Measurements from ENCODE around the gene EXOG. TPM values are rescaled to one million over a fixed set of nuclear protein-coding genes. Genes with fewer than 3 reads are reported as not detected.
A peak's percentile ranks its signal among the peaks of the same experiment; 100 is the strongest.

EXOG gene
- total and polyA plus RNA-seq, 2 donors from 2014 or later, result 5.5 to 16.4 TPM

- H3K27ac ChIP-seq (ENCODE audit: low read depth in 2 of 2, low read length in 2 of 2), result no peak overlapping the region
- intact Hi-C loops (cut with DNase I), result no loop called here
- TF ChIP-seq CTCF (IDR thresholded peaks at IDR 0.05; ENCODE audit: borderline replicate concordance, extremely low read depth, insufficient read depth), result no peak
- H3K9me3 ChIP-seq (ENCODE audit: control insufficient read depth in 2 of 3, insufficient read depth in 1 of 3, low read length in 3 of 3), result no peaks in the 10 kb centered on the region
- no peaks in the 10 kb centered on the region for H3K4me1 ChIP-seq (ENCODE audit: control insufficient read depth in 2 of 3, insufficient read depth in 2 of 3, low read depth in 1 of 3, low read length in 3 of 3)
- FAIRE-seq (no peak), DNase-seq (peak in 2 of 5 donors; percentile 2 to 25)
- H3K4me3 ChIP-seq (ENCODE audit: low read length in 3 of 3), result no peak overlapping the region
- no peak overlapping the region for H3K9ac ChIP-seq (ENCODE audit: low read length in 3 of 3)
- no peaks in the 10 kb centered on the region for H3K36me3 ChIP-seq (ENCODE audit: control insufficient read depth in 2 of 3, insufficient read depth in 3 of 3, low read length in 3 of 3)
- no peaks in the 10 kb centered on the region for H3K27me3 ChIP-seq (ENCODE audit: control insufficient read depth, insufficient read depth, low read length)
Observed at GRCh38 chr3:38555149-38555840, 59.2 kb downstream of the EXOG start.

- Histone ChIP-seq H3K4me3 (ENCODE audit: low read length in 3 of 3) (no peak overlapping the region), H3K36me3 (ENCODE audit: control insufficient read depth in 2 of 3, insufficient read depth in 3 of 3, low read length in 3 of 3) (no peaks in the 10 kb centered on the region), H3K9ac (ENCODE audit: low read length in 3 of 3) (no peak overlapping the region), H3K27ac (ENCODE audit: low read depth in 2 of 2, low read length in 2 of 2) (no peak overlapping the region), H3K4me1 (ENCODE audit: control insufficient read depth in 2 of 3, insufficient read depth in 2 of 3, low read depth in 1 of 3, low read length in 3 of 3) (no peaks in the 10 kb centered on the region), H3K9me3 (ENCODE audit: control insufficient read depth in 2 of 3, insufficient read depth in 1 of 3, low read length in 3 of 3) (no peaks in the 10 kb centered on the region), H3K27me3 (ENCODE audit: control insufficient read depth, insufficient read depth, low read length) (no peaks in the 10 kb centered on the region)
- intact Hi-C loops (cut with DNase I), result no loop called here
- no peak for TF ChIP-seq CTCF (IDR thresholded peaks at IDR 0.05; ENCODE audit: borderline replicate concordance, extremely low read depth, insufficient read depth)
- FAIRE-seq (no peak), DNase-seq (peak in 1 of 5 donors; percentile 3)
Observed at GRCh38 chr3:38555926-38556325, 59.8 kb downstream of the EXOG start.

GRCh38 chr3:38556640-38557358 lies 60.7 kb downstream of the EXOG start:
- peak in 1 of 5 donors; percentile 18 for DNase-seq
- Histone ChIP-seq H3K4me1 (ENCODE audit: control insufficient read depth in 2 of 3, insufficient read depth in 2 of 3, low read depth in 1 of 3, low read length in 3 of 3) (no peaks in the 10 kb centered on the region), H3K9ac (ENCODE audit: low read length in 3 of 3) (no peak overlapping the region), H3K27ac (ENCODE audit: low read depth in 2 of 2, low read length in 2 of 2) (no peak overlapping the region), H3K27me3 (ENCODE audit: control insufficient read depth, insufficient read depth, low read length) (no peaks in the 10 kb centered on the region), H3K36me3 (ENCODE audit: control insufficient read depth in 2 of 3, insufficient read depth in 3 of 3, low read length in 3 of 3) (no peaks in the 10 kb centered on the region), H3K4me3 (ENCODE audit: low read length in 3 of 3) (no peak overlapping the region), H3K9me3 (ENCODE audit: control insufficient read depth in 2 of 3, insufficient read depth in 1 of 3, low read length in 3 of 3) (no peaks in the 10 kb centered on the region)
- intact Hi-C loops (cut with DNase I), result no loop called here
- no peak for TF ChIP-seq CTCF (IDR thresholded peaks at IDR 0.05; ENCODE audit: borderline replicate concordance, extremely low read depth, insufficient read depth)
- FAIRE-seq, result no peak

All from kidney (tissue), 14 donors.